Anterior cingulate cortex (tissue), 58 donors: ENCODE data around the gene RBP7.
A peak's percentile ranks its signal among the peaks of the same experiment; 100 is the strongest.
"Not testable (repeated sequence)": the region's sequence is repeated elsewhere in the genome, so short reads cannot be mapped to it uniquely, and the experiment has no call there.

Experiments used
- DNase-seq, 58 donors: peaks; one replicate each; lab custom pipeline; 2025; lab: John Stamatoyannopoulos, UW

The RBP7 gene

GRCh38 chr1:9996624-9997582 lies at the start of gene RBP7:
TSS of gene RBP7 (plus strand) at chr1:9997228. CDS start at chr1:9997259, 31 bp downstream.
- DNase-seq = peak in 8 of 58 donors; percentile 4 to 27 (median 23)

DNA sequence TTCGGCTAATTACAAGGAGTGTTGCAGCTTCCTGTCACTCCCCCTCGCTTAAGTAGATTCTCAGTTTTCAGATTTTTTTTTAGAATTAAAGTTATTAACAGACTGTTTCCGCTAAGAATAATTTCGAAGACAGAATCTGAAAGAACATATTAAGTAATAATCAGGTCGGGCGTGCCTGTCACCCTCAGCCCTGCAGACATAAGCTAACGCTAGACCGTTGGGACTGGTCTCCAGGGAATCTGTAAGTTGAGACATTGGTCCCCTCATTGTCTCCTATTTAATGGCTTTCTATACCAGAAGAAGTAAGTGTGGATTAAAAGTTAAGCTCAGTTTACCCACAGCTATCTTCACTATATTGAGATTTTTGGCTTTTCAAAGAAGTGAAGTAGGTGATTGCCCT lies 39.3 kb upstream of the RBP7 start:
- no peak for DNase-seq

DNA sequence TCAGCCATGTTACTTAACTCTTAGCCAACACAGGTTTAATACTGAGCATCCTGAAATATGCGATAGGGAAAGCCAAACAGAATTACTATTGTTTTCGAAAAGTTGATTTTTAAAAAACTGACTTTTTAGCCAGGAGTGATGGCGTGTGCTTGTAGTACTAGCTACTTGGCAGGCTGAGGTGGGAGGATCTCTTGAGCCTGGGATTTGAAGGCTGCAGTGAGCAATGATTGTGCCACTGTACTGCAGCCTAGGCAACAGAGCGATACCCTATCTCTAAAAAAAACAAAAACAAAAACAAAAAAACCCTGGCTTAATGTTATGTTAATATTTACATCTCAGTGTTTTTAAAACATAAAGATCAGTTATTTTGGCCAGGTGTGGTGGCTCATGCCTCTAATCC lies 37.0 kb upstream of the RBP7 start:
- no peak for DNase-seq

- DNase-seq = no peak
These were observed 36.1 kb upstream of the RBP7 start for GRCh38 chr1:9960706-9961562.

GRCh38 chr1:9984253-9984652 lies 12.8 kb upstream of the RBP7 start:
- peak in 7 of 58 donors; percentile 11 to 42 (median 19) for DNase-seq

DNA sequence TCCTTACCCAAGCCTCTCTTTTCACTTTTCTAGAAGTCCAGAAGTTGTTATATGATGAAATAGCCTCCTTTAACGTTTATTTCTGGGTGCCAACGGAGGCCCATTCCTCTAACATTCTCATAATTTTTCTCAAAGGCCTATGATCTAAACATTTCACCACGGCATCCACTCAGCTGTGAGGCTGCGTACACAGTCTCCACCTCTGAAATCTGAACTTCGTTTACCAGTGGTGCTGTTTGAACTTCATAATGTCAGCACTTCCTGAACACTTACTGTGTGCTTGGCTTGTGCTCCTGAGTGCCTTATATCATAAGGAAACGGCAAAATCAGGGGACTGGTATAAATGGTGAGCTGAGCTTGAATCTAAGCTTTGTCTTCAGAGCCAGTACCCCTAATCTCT lies 12.0 kb upstream of the RBP7 start:
- DNase-seq = no peak

DNA sequence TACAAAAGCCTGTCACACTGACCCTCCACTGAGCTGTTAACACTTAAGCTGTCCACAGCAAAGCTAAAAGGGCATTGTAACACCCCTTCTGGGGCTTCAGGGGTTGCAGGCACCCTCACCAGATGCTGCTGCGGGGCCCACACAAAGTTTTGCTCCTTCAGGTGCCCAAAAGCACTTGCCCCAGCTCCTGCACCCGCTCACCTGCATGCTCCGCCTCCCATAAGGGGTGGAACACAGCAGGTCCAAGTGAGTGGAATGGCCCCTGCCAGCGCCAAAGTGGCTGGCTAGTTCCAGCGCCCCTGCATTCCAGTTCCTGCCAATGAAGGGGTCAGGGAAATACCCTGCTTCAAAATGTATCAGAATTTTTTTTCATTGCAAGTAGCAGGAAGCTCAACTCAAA lies 7.3 kb upstream of the RBP7 start:
- no peak for DNase-seq

DNA sequence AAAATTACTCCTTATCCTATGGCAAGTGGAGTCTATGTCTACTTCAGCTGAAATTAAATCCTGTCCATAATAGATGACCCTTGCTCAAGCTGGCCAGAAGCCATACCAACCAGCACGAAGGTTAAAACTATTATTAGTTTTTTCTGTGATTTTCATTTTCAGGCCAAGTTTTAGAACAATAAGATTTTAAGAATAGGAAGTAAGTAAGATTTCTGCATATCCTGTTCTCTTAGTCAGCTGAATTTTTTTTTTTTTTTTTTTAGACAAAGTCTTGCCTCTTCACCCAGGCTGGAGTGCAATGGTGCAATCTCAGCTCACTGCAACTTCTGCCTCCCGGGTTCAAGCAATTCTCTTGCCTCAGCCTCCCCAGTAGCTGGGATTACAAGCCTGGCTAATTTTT lies 6.1 kb upstream of the RBP7 start:
- DNase-seq = no peak

DNA sequence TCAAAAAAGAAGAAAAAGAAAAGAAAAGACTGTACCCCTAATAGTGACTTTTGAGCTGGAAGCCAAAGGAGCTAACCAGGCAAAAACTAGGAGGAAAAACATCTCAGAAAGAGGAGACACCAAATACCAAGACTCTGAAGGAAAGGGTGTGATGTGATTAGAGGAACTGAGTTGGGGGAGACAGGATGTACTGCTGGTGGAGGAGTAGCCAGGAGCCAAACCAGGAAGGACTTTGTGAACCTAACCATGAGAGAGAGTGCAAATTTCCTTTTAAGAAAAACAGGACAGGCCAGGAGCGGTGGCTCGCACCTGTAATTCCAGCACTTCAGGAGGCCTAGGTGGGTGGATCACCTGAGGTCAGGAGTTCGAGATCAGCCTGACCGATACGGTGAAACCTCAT lies 4.1 kb upstream of the RBP7 start:
- DNase-seq = no peak

- no peak for DNase-seq
These were observed 3.4 kb upstream of the RBP7 start for GRCh38 chr1:9993561-9994075.

GRCh38 chr1:10001016-10001665 lies 4.1 kb downstream of the RBP7 start:
- peak in 49 of 58 donors; percentile 2 to 80 (median 33) for DNase-seq

DNA sequence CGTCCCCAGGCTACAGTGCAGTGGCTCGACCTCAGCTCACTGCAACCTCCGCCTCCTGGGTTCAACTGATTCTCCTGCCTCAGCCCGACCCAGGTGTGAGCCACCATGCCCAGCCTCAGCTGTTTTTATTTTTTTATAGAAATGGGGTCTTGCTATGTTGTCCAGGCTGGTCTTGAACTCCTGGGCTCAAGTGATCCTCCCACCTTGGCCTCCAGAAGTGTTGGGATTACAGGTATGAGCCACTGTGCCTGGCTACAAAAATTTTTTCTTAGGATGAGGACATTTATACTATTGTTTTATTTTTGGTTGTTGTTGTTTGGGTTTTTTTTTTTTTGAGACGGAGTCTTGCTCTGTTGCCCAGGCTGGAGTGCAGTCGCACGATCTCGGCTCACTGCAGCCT lies 8.2 kb downstream of the RBP7 start:
- not testable (repeated sequence) for DNase-seq

DNA sequence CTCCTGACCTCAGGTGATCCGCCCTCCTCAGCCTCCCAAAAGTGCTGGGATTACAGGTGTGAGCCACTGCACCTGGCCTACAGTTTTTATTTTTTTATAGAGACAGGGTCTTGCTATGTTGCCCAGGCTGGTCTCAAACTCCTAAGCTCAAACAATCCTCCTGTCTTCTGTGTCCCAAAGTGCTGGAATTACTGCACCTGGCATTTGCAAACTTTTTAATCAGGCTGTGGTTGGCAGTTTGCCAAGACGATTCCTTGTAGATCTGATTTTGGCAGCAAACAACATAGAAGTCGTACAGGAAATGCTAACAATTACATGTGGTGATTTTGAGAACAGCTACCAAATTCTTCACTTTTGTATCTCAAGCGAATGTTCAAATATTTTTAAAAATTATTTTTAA lies 10.1 kb downstream of the RBP7 start:
- peak in 1 of 58 donors; percentile 14 for DNase-seq

GRCh38 chr1:10014016-10014415 lies 17.0 kb downstream of the RBP7 start:
- no peak for DNase-seq

DNA sequence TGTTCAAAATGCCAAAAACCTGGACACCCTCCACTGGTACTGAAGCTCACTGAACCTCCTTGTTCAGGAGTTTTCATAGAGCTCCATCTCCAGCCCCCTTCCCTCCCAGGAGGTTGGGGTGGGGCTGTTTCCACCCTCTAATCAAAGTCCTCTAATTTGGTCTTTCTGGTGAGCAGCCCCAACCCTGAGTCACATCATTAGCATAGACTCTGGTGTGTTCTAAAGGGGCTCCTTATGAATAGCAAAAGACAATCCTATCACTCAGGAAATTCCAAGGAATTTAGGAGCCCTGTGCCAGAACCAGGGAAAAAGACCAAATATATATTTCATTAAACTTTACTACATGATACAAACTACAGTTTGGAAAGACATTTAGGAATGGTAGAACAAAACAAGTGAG lies 22.5 kb downstream of the RBP7 start:
- DNase-seq = no peak

- DNase-seq = no peak
These were observed 23.1 kb downstream of the RBP7 start for GRCh38 chr1:10020086-10020485.

GRCh38 chr1:10020678-10021077 lies 23.6 kb downstream of the RBP7 start:
- DNase-seq = not testable (repeated sequence)

- not testable (repeated sequence) for DNase-seq
These were observed 25.0 kb downstream of the RBP7 start for GRCh38 chr1:10021992-10022391.

DNA sequence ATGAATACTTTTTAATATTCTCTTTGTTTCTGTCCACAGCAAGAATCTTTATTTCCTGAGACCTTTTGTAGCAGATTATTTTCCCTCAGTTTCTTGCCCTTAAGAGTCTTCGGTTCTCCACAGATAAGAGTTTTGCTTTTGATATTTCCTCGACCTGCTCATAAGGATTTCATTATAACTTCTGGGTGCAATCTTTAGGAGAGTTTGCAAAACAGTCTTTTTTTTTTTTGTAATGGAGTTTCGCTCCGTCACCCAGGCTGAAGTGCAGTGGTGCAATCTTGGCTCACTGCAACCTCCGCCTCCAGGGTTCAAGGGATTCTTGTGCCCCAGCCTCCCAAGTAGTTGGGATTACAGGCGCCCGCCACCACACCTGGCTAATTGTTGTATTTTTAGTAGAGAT lies 25.6 kb downstream of the RBP7 start:
- no peak for DNase-seq

DNA sequence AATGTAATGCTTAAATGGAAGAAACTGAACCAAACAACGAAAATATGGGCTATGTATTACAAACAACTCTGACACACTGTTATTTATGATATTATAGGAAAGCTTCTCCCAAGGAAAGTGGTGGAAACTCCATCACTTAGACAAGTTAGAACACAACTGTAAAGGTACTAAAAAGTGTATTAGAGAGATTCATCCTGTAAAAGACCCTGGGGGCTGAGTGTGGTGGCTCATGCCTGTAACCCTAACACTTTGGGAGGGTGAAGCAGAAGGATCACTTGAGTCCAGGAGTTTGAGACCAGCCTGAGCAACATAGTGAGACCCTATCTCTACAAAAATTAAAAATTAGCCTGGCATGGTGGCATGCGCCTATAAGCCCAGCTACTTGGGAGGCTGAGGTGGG lies 28.3 kb downstream of the RBP7 start:
- DNase-seq = no peak

GRCh38 chr1:10027027-10027426 lies 30.0 kb downstream of the RBP7 start:
- no peak for DNase-seq
